Activated T-cell treated with anti-CD3 and anti-CD28 coated beads, Interleukin-2, amount 50 U/mL, for 72 hours (primary cell): ENCODE results near the gene COPS9. TPM values are rescaled to one million over a fixed set of nuclear protein-coding genes. Genes with fewer than 3 reads are reported as not detected.
A peak's percentile ranks its signal among the peaks of the same experiment; 100 is the strongest.

ENCODE experiments used
- ATAC-seq, 2 donors: fragments of 150-1000 bp; cut with Tn5 transposase; replicated peaks in 1 of 2; 2 replicates each; pipeline ENCODE4 v1.10.0; 2021; ENCODE audit warnings: moderate library complexity in 2 of 2, mild to moderate bottlenecking in 1 of 2
- DNase-seq, 2 donors: peaks; one replicate each; pipeline ENCODE4 v3.0.0; 2021 to 2022; ENCODE audit warnings: mixed read lengths in 1 of 2
- H3K27ac Mint-ChIP-seq: one replicate; pipeline ENCODE4 v1.8.0; 2022; ENCODE audit warnings: mild to moderate bottlenecking, moderate library complexity, mixed read lengths
- H3K27me3 Mint-ChIP-seq: one replicate; pipeline ENCODE4 v1.8.0; 2022; ENCODE audit warnings: low read depth, mixed read lengths
- H3K36me3 Mint-ChIP-seq, 2 donors: one replicate each; pipeline ENCODE4 v1.8.0; 2022; ENCODE audit warnings: mixed read lengths in 2 of 2, mild to moderate bottlenecking in 1 of 2; ENCODE audit not compliant: insufficient read depth in 2 of 2
- H3K4me1 Mint-ChIP-seq: one replicate; pipeline ENCODE4 v1.8.0; 2022; ENCODE audit warnings: low read depth, mixed read lengths
- H3K4me3 Mint-ChIP-seq, 2 donors: one replicate each; pipeline ENCODE4 v1.8.0; 2022; ENCODE audit warnings: mild to moderate bottlenecking in 2 of 2, mixed read lengths in 2 of 2, moderate library complexity in 2 of 2
- H3K9me3 Mint-ChIP-seq, 2 donors: one replicate each; pipeline ENCODE4 v1.8.0; 2022; ENCODE audit warnings: mixed read lengths in 2 of 2
- total RNA-seq, 2 donors: library from RNA; stranded (reverse); gene quantifications; one replicate each; pipeline ENCODE4 v1.2.3, GENCODE V29; 2022

COPS9 gene
- total RNA-seq, 2 donors from 2014 or later: 73.1 to 81.5 TPM

DNA sequence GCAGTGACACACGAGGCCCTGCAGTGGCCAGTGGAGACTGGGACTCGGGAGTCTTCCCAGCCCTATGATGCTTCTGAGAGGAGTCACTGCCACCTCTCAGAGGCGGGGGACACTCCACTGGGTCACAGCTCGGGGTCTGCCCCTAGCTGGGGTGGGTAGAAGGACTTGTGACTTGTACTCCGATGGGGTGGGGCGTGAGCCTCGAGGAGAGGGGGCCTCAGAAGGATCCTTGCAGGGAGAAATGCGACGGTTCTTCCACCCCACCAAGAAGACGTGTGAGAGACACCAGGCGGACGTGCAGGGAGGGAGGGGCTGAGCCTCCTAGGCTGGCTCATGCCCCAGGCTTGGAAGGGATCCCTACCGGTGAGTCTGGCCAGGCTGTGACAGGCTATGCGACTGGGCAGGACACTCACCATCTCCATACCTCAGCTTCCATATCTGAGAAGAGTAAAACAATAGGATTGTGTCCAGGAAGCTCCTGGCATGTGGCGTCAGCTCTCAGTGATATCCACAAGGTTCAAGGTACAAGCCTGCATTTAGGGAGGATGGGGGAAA is 15.4 kb upstream of the COPS9 start:
- Mint-ChIP-seq H3K36me3 (no peaks in the 10 kb centered on the region), H3K27ac (no peak overlapping the region), H3K4me1 (no peaks in the 10 kb centered on the region), H3K27me3 (peaks cover 14% of the 10 kb centered on the region), H3K9me3 (peaks cover 7 to 8% of the 10 kb centered on the region in 2 donors), H3K4me3 (no peak overlapping the region)
- DNase-seq (no peak), ATAC-seq (no peak)

DNA sequence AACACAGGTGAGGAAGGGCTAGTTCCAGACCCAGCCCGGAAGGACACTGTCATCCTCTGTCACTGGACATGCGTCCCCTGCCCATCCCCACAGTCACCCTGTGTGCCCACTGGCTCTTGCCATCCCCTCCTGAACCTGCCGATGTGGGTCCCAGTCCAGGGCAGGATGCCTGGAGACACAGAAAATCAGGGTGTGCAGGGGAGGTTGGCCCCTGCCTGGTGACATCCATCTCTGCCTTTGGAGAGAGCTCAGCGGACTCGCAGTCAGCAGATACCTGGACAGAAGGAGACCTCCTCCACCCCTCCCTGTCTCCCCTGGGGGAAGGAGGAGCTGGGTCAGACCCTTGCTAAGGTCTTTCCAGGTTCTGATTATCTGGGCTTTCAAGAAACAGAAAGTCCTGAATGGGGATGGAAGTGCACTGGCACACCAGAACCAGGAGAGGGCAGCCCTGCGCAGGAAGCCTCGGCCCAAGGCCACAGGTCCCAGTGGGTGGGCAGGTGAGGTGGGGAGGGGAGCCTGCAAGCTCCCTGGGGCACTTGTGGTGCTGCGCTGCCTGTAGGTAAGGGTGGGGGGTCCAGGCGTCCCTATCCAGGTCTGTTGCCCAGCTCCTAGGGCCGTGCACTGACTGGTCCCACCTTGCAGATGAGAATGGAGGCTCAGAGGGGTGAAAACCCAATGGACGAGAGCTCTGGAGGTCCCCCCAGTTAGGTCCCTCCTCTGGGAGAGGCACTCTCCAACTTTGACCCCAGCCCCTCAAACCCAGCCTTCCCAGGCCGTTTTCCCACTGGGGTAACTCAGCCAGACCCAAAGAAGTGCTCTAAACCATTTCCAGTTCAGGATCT is 14.1 kb upstream of the COPS9 start:
- DNase-seq (peak; percentile 40 to 43), ATAC-seq (peak; percentile 49 to 62)
- no peak overlapping the region for H3K27ac Mint-ChIP-seq
- H3K4me3 Mint-ChIP-seq: no peak overlapping the region
- H3K9me3 Mint-ChIP-seq: peaks cover 7 to 8% of the 10 kb centered on the region in 2 donors
- H3K4me1 Mint-ChIP-seq: no peaks in the 10 kb centered on the region
- no peaks in the 10 kb centered on the region for H3K36me3 Mint-ChIP-seq
- H3K27me3 Mint-ChIP-seq: peaks cover 14% of the 10 kb centered on the region

DNA sequence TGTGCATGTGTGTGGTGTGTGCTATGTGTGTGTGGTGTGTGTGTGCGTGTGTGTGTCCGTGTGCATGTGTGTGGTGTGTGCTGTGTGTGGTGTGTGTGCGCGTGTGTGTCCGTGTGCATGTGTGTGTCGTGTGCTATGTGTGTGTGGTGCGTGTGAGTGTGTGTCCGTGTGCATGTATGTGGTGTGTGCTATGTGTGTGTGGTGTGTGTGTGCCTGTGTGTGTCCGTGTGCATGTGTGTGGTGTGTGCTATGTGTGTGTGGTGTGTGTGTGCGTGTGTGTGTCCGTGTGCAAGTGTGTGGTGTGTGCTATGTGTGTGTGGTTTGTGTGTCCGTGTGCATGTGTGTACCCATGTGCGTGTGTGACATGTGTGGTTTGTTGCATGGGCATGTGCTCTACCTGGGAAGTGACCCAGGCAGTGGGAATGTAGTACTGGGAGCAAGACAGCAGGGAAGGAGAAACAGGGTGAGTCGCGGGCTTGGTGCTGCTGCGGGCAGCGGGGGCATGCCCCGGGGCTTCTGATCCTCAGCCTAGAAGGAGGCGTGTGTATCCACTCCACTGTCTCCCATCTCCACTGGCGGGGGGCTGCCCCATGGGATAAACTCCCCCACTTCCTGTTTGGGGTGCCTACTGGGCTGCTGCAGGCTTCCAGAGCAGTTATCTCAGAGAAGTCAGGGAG is 11.9 kb upstream of the COPS9 start:
- Mint-ChIP-seq H3K36me3 (no peaks in the 10 kb centered on the region), H3K4me3 (no peak overlapping the region), H3K27ac (no peak overlapping the region), H3K27me3 (peaks cover 9% of the 10 kb centered on the region), H3K4me1 (no peaks in the 10 kb centered on the region), H3K9me3 (peaks cover 7 to 8% of the 10 kb centered on the region in 2 donors)
- ATAC-seq: no peak
- no peak for DNase-seq

DNA sequence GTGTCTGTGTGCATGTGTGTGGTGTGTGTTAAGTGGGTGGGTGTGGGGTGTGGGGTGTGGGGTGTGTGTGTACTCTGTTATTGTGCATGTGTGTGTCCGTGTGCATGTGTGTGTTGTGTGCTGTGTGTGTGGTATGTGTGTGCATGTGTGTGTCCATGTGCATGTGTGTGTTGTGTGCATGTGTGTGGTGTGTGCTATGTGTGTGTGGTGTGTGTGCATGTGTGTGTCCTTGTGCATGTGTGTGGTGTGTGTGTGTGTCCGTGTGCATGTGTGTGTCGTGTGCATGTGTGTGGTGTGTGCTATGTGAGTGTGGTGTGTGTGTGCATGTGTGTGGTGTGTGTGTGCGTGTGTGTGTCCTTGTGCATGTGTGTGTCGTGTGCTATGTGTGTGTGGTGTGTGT is 11.3 kb upstream of the COPS9 start:
- no peak overlapping the region for H3K27ac Mint-ChIP-seq
- H3K9me3 Mint-ChIP-seq: peaks cover 7 to 8% of the 10 kb centered on the region in 2 donors
- DNase-seq (no peak), ATAC-seq (no peak)
- H3K36me3 Mint-ChIP-seq: no peaks in the 10 kb centered on the region
- peaks cover 4% of the 10 kb centered on the region for H3K27me3 Mint-ChIP-seq
- H3K4me3 Mint-ChIP-seq: no peak overlapping the region
- no peaks in the 10 kb centered on the region for H3K4me1 Mint-ChIP-seq

DNA sequence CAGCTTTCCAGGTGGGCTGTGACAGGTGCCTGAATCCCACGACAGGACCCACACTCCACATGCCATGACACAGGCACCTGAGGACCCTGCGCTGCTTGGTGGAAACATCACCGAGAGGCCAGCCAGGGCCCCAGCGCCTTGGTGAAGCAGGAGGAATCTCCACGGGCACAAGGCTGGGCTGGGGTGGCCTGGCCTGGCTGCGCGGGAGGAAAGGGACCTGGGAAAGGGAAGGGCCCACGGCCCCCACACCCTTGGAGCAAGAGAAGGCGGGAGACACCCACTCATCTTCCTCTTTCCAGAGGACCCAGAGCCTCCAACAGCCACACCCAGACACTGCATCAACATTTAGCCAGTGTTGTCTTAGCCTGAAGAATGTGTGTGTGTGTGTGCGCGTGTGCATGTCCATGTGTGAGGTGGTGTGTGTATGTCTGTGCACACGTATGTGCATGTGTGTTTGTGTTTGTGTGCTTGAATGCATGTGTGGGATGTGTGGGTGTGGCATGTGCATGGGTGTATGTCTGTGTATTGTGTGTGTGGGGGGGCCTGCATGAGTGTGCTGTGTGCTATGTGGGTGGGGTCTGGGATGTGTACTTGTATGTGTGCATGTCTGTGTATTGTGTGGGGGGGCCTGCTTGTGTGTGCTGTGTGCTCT is 10.6 kb upstream of the COPS9 start:
- Mint-ChIP-seq H3K27me3 (no peaks in the 10 kb centered on the region), H3K27ac (no peak overlapping the region), H3K4me1 (no peaks in the 10 kb centered on the region), H3K4me3 (no peak overlapping the region), H3K9me3 (peaks cover 7 to 8% of the 10 kb centered on the region in 2 donors), H3K36me3 (no peaks in the 10 kb centered on the region)
- ATAC-seq: no peak
- DNase-seq: no peak

DNA sequence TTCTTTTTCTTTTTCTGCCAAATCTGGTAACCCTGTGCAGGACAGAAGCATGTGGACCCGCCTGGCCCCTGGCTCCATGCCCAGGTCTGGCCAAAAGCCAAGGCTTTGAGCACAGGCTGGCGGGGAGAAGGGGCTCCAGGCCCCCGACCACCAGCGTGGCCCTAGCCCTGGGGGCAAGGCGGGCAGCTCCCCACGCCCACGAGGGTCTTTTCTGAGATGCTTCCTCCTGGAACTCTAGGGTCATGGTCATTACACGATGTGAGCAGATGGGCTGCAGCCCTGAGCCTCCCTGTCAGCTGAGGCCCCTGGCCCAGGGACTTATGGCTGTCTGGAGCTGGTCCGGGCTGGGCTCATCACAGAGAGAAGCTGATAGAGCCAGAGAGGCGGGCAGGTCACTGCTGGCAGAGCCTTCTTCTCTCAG is 10.0 kb upstream of the COPS9 start:
- ATAC-seq (no peak), DNase-seq (no peak)
- Mint-ChIP-seq H3K36me3 (no peaks in the 10 kb centered on the region), H3K4me1 (no peaks in the 10 kb centered on the region), H3K4me3 (no peak overlapping the region), H3K9me3 (peaks cover 7 to 8% of the 10 kb centered on the region in 2 donors), H3K27ac (no peak overlapping the region), H3K27me3 (no peaks in the 10 kb centered on the region)

DNA sequence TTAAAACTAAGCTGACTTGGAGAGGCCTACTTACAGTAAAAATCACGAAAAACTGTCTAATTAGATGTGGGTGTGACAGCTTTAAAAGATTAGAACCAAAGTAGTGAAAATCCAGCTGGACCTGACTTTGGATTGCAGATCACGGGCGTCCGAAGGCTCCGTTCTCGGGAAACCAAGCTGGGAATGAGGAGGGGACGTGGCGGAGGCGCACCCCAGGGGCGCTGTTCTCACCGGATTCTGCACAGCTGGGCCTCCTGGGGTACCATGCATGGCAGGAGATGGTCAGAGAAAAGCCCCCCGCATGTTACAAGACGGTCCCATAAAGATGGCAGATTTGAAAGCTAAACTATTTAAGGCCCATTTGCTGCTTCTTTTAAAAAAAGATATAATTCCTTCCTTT is 9.4 kb upstream of the COPS9 start:
- ATAC-seq (no peak), DNase-seq (no peak)
- Mint-ChIP-seq H3K27ac (no peak overlapping the region), H3K4me3 (no peak overlapping the region), H3K4me1 (no peaks in the 10 kb centered on the region), H3K27me3 (no peaks in the 10 kb centered on the region), H3K36me3 (no peaks in the 10 kb centered on the region), H3K9me3 (peaks cover 7 to 8% of the 10 kb centered on the region in 2 donors)

DNA sequence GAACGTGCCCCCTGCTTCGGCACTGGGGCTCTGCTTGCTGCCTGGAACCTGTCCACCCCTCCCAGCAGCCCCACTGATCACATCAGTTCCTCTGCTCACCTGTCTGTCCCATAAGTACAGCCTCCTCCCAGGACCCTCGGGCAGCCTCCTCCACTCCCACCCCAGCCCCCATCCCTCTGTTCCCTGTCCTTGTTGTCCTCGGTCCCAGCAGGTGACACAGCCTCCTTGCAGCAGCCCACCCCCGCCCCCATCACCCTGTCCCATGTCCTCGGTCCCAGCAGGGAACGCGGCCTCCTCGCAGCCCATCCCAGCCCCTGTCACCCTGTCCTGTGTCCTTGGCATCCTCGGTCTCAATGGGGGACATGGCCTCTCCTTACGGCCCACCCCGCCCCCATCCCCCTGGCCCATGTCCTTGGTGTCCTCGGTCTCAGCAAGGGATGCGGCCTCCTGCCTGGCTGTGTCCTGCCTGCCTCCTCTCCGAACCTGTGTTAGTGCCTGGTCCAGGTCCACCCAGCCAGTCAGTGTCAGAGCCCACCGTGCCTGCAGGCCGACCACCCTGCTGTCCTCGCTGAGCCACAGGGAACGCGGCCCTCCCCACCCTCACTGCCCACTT is 8.7 kb upstream of the COPS9 start:
- DNase-seq (no peak), ATAC-seq (no peak)
- Mint-ChIP-seq H3K4me1 (no peaks in the 10 kb centered on the region), H3K27ac (no peak overlapping the region), H3K36me3 (no peaks in the 10 kb centered on the region), H3K9me3 (peaks cover 7 to 8% of the 10 kb centered on the region in 2 donors), H3K4me3 (no peak overlapping the region), H3K27me3 (no peaks in the 10 kb centered on the region)

DNA sequence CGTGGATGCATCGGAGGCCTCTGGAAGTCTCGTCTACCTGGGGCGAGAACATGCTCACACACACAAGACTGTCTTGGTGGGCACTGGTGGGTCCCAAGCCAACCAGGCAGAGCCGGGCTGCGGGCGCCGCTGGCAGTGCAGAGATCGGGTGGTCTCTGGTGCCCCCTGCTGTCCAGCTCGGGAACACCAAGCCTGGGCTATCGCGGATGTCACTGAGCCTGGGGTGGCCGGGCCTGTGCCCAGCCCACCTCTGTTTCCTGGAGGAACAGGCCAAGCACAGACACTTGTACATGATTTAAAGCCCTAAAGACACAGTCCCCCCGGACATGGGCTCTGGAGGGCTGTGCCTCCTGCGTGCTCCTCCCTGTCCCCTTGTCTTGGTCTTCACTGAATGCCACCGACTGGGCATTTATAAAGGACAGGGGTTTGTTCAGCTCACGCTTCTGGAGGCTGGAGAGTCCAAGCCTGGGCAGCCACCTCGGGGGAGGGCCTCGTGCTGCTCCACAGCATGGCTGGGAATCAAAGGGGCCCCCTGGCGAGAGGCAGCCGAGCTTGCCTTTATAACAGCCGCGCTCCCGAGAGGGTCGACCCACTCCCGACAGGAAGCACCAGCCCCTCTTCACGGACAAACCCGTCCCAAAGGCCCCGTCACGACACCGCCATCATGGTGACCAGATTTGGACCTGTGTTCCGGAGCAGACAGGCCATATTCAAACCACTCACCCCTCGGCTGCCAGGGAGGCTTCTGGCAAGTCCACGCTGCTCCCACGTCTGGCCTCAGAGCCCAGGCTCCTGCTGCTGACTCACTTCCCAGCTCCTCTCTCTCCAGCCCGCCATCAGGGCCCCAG is 7.9 kb upstream of the COPS9 start:
- H3K4me3 Mint-ChIP-seq: no peak overlapping the region
- no peaks in the 10 kb centered on the region for H3K4me1 Mint-ChIP-seq
- no peaks in the 10 kb centered on the region for H3K27me3 Mint-ChIP-seq
- H3K27ac Mint-ChIP-seq: no peak overlapping the region
- ATAC-seq: peak; percentile 89 to 92
- no peaks in the 10 kb centered on the region for H3K36me3 Mint-ChIP-seq
- DNase-seq: peak; percentile 79 to 86
- H3K9me3 Mint-ChIP-seq: peaks cover 7 to 8% of the 10 kb centered on the region in 2 donors

DNA sequence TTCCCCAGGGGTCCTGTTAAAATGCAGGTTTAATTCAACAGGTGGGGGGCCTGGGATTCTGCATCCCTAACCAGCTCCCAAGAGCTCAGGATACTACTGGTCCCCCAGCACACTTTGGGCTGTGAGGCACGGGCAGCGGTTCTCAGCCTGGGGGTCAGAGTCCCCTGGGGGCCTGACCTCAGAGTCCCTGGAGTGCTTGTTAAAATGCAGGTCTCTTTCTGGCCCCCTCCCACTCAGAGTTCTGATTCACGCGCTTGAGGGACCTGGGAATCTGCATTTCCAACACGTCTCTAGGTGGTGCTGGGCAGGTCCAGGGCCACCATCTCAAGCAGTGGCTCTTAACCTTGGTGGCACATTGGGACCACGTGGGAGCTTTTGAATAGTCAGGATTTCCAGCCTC is 7.2 kb upstream of the COPS9 start:
- Mint-ChIP-seq H3K4me3 (no peak overlapping the region), H3K36me3 (no peaks in the 10 kb centered on the region), H3K27me3 (no peaks in the 10 kb centered on the region), H3K4me1 (no peaks in the 10 kb centered on the region), H3K9me3 (peaks cover 7 to 8% of the 10 kb centered on the region in 2 donors), H3K27ac (no peak overlapping the region)
- DNase-seq (no peak), ATAC-seq (peak; percentile 6 to 11)

DNA sequence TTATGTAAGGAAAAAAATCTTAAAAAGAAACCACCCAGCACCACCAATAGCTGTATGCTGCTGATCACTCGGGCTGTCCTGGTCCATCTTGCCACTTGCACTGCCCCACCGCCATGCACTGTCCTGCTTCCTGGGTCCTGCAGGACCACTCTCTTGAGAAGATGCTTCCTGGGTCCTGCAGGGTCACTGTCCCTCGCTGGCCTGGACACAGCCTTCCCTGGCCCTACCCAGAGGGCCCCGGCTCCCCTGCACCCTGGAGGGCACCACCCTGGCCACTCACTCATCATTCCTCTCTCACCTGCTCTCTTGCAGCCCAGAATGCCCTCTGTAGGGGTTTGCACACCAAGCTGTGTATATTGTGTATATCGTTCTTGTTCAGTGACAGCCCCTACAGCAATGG is 6.8 kb upstream of the COPS9 start:
- Mint-ChIP-seq H3K4me1 (no peaks in the 10 kb centered on the region), H3K27me3 (no peaks in the 10 kb centered on the region), H3K27ac (no peak overlapping the region), H3K4me3 (no peak overlapping the region), H3K36me3 (no peaks in the 10 kb centered on the region), H3K9me3 (peaks cover 7 to 8% of the 10 kb centered on the region in 2 donors)
- DNase-seq: no peak
- ATAC-seq: no peak

DNA sequence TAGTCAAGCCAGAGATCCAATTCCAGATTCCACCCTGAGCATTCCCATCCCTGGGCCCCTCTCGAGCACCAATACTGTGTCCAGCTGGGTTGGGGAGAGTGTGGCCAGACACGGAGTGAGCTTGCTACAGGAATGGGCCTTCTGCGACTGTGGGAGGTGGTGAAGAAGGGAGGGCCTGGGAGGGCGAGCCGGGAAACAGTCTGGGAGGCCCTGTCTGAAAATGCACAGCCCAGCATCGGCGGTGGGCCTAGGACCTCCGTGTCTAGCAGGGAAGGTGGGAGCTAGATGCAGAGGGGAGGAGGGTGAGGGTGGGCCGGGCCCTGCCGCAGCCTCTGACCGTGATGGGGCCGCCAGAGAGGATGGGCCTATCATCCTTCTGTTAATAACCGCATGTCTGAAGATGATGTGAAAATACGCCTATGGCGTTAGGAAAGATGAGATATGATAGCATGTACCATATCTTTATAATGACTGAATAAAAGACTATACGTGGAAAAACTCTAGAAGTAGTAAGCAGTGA is 6.2 kb upstream of the COPS9 start:
- no peak overlapping the region for H3K4me3 Mint-ChIP-seq
- H3K36me3 Mint-ChIP-seq: no peaks in the 10 kb centered on the region
- H3K27me3 Mint-ChIP-seq: no peaks in the 10 kb centered on the region
- H3K4me1 Mint-ChIP-seq: peaks cover under 1% of the 10 kb centered on the region
- H3K27ac Mint-ChIP-seq: no peak overlapping the region
- no peak for ATAC-seq
- DNase-seq: no peak
- H3K9me3 Mint-ChIP-seq: peaks cover 2% of the 10 kb centered on the region in 2 donors
